SK-N-SH treated with all-trans-retinoic acid at 6 μM for 48 hours (cell line): ENCODE data around the gene RAB27A.
"Not testable (repeated sequence)": the region's sequence is repeated elsewhere in the genome, so short reads cannot be mapped to it uniquely, and the experiment has no call there.

Experiments used
- ATAC-seq: fragments of 200-7000 bp; cut with Tn5 transposase; 3 replicates; pipeline ENCODE4 v1.9.1; 2020; ENCODE audit warnings: mild to moderate bottlenecking, moderate library complexity
- ARNTL ChIP-seq: fragments of 450-650 bp; formaldehyde crosslinking; IDR thresholded peaks from 2 replicates; pipeline ENCODE4 v1.5.0; 2020; ENCODE audit warnings: low read depth, mild to moderate bottlenecking, moderate library complexity, borderline replicate concordance
- BACH2 ChIP-seq: fragments of 250-450 bp; sonication (Bioruptor Pico); IDR thresholded peaks from 2 replicates; pipeline ENCODE4 v1.9.0; 2021; ENCODE audit warnings: mild to moderate bottlenecking, borderline replicate concordance
- CSDC2 ChIP-seq: fragments of 250-450 bp; sonication (Bioruptor Pico); IDR thresholded peaks from 2 replicates; pipeline ENCODE4 v1.5.0; 2020; ENCODE audit warnings: mild to moderate bottlenecking, moderate library complexity
- CSRNP3 ChIP-seq: fragments of 250-450 bp; sonication (Bioruptor Pico); IDR thresholded peaks from 2 replicates; pipeline ENCODE4 v1.5.1; 2021; ENCODE audit warnings: mild to moderate bottlenecking, moderate library complexity
- ESRRG ChIP-seq: fragments of 250-450 bp; sonication (Bioruptor Pico); IDR thresholded peaks from 2 replicates; pipeline ENCODE4 v1.6.1; 2021; ENCODE audit warnings: mild to moderate bottlenecking
- GLIS3 ChIP-seq: fragments of 250-450 bp; sonication (Bioruptor Pico); IDR thresholded peaks from 2 replicates; pipeline ENCODE4 v1.5.0; 2020; ENCODE audit warnings: mild to moderate bottlenecking, moderate library complexity
- OSR1 ChIP-seq: fragments of 250-450 bp; sonication (Bioruptor Pico); IDR thresholded peaks from 2 replicates; pipeline ENCODE4 v1.8.0; 2022; ENCODE audit warnings: moderate library complexity, mild to moderate bottlenecking, inconsistent platforms
- PPARA ChIP-seq: fragments of 250-450 bp; sonication (Bioruptor Pico); IDR thresholded peaks from 2 replicates; pipeline ENCODE4 v1.5.0; 2020; ENCODE audit warnings: mild to moderate bottlenecking, borderline replicate concordance
- SNAI2 ChIP-seq: fragments of 250-450 bp; sonication (Bioruptor Pico); IDR thresholded peaks from 2 replicates; pipeline ENCODE4 v1.5.0; 2020; ENCODE audit warnings: mild to moderate bottlenecking, moderate library complexity
- TCF4 ChIP-seq: fragments of 250-450 bp; sonication (Bioruptor Pico); IDR thresholded peaks from 2 replicates; pipeline ENCODE4 v1.8.0; 2021; ENCODE audit warnings: mild to moderate bottlenecking, moderate library complexity, borderline replicate concordance
- TOX ChIP-seq: fragments of 250-450 bp; sonication (Bioruptor Pico); IDR thresholded peaks from 2 replicates; pipeline ENCODE4 v1.8.0; 2021; ENCODE audit warnings: mild to moderate bottlenecking, moderate library complexity, borderline replicate concordance
- TSHZ2 ChIP-seq: fragments of 250-450 bp; sonication (Bioruptor Pico); IDR thresholded peaks from 2 replicates; pipeline ENCODE4 v1.5.0; 2020; ENCODE audit warnings: mild to moderate bottlenecking, moderate library complexity
- ZC3H10 ChIP-seq: fragments of 250-450 bp; sonication (Bioruptor Pico); IDR thresholded peaks from 2 replicates; pipeline ENCODE4 v1.5.1; 2021; ENCODE audit warnings: mild to moderate bottlenecking, moderate library complexity
- ZNF565 ChIP-seq: fragments of 450-650 bp; formaldehyde crosslinking; conservative IDR thresholded peaks from 2 replicates; pipeline ENCODE4 v1.5.0; 2020; ENCODE audit warnings: low read depth, mild to moderate bottlenecking, moderate library complexity
- ZNF70 ChIP-seq: fragments of 450-650 bp; formaldehyde crosslinking; IDR thresholded peaks from 2 replicates; pipeline ENCODE4 v1.5.0; 2020; ENCODE audit warnings: mild to moderate bottlenecking, moderate library complexity
- ZNF8 ChIP-seq: fragments of 450-650 bp; formaldehyde crosslinking; IDR thresholded peaks from 2 replicates; pipeline ENCODE4 v1.5.0; 2020; ENCODE audit warnings: mild to moderate bottlenecking, moderate library complexity
- TF ChIP-seq, protein P1 (sequence below): fragments of 250-450 bp; sonication (Bioruptor Pico); IDR thresholded peaks from 2 replicates; pipeline ENCODE4 v1.5.1; 2020; ENCODE audit warnings: low read depth, mild to moderate bottlenecking, moderate library complexity
- TF ChIP-seq, protein P2 (sequence below): fragments of 250-450 bp; sonication (Bioruptor Pico); IDR thresholded peaks from 2 replicates; pipeline ENCODE4 v1.8.0; 2020; ENCODE audit warnings: mild to moderate bottlenecking, moderate library complexity, borderline replicate concordance

RAB27A gene

DNA sequence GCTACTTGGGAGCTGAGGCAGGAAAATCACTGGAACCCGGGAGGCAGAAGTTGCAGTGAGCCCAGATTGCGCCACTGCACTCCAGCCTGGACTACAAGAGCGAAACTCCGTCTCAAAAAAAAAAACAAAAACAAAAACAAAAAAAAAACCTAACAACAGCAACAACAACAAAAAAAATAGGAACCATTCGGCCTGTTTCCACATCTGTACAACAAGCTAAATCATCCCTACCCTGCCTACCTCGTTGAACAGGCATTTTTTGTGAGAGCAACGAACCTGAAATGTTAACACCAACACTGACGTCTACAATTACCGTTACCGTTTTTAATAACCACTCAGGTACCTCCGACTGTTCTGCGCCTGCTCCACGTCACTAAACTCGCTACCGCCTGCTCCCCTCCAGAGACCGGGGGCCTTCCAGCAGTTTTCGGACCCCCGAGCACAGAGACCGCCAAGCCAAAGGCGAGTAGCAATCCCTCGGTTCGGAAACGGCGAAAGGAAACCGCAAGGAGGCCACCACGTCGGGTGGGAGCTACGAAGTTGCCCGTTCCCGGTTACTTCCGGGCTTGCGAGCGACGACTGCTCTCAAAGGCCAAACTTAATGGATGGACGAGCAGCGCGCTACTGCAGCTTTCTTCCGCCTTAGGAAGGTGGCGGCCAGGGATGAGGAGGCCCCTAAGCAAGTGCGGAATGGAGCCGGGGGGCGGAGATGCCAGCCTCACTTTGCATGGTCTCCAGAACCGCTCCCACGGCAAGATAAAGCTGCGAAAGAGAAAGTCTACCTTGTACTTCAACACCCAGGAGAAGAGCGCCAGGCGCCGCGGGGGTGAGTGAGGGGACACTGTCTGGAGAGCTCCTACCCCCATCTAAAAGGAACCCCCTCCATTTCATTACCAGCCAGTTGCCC, 29.2 kb upstream of the RAB27A start, which contains the start of the genes PIGB and PIGBOS1 (continued):
- TF ChIP-seq, protein P1, sequence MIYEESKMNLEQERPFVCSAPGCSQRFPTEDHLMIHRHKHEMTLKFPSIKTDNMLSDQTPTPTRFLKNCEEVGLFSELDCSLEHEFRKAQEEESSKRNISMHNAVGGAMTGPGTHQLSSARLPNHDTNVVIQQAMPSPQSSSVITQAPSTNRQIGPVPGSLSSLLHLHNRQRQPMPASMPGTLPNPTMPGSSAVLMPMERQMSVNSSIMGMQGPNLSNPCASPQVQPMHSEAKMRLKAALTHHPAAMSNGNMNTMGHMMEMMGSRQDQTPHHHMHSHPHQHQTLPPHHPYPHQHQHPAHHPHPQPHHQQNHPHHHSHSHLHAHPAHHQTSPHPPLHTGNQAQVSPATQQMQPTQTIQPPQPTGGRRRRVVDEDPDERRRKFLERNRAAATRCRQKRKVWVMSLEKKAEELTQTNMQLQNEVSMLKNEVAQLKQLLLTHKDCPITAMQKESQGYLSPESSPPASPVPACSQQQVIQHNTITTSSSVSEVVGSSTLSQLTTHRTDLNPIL (CRISPR knock-in tag) = no peak
- TF ChIP-seq TSHZ2 (CRISPR knock-in tag) (peak; percentile 77; the same call in 1 of the 2 replicates), PPARA (CRISPR knock-in tag) (no peak)

DNA sequence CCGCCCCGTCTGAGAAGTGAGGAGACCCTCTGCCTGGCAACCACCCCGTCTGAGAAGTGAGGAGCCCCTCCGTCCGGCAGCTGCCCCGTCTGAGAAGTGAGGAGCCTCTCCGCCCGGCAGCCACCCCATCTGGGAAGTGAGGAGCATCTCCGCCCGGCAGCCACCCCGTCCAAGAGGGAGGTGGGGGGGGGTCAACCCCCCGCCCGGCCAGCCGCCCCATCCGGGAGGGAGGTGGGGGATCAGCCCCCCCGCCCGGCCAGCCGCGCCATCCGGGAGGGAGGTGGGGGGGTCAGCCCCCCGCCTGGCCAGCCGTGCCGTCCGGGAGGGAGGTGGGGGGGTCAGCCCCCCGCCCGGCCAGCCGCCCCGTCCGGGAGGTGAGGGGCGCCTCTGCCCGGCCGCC, 13.2 kb upstream of the RAB27A start:
- ATAC-seq = not testable (repeated sequence)

DNA sequence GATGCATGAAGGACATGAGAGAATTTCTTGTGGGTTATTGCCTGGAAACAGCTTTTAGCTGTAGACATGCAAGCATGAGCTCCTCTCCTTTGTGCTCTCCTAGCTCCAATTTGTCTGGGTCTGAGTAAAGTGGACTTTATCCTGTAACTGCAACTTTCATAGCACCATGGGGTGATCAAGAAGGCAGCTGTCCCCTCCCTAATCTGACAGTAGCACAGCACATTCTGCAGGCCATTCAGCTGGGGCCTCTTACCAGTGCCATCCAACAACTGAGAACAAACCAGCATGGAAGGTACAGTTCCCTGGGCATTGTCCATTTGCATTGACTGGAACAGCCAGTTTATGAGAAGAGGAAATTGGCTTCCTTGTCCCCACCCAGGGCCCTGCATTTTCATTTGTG, 7.7 kb upstream of the RAB27A start:
- TF ChIP-seq, protein P2, sequence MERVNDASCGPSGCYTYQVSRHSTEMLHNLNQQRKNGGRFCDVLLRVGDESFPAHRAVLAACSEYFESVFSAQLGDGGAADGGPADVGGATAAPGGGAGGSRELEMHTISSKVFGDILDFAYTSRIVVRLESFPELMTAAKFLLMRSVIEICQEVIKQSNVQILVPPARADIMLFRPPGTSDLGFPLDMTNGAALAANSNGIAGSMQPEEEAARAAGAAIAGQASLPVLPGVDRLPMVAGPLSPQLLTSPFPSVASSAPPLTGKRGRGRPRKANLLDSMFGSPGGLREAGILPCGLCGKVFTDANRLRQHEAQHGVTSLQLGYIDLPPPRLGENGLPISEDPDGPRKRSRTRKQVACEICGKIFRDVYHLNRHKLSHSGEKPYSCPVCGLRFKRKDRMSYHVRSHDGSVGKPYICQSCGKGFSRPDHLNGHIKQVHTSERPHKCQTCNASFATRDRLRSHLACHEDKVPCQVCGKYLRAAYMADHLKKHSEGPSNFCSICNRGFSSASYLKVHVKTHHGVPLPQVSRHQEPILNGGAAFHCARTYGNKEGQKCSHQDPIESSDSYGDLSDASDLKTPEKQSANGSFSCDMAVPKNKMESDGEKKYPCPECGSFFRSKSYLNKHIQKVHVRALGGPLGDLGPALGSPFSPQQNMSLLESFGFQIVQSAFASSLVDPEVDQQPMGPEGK (CRISPR knock-in tag) = no peak
- TF ChIP-seq ZNF70 (CRISPR knock-in tag) = no peak
- TF ChIP-seq CSDC2 = no peak
- no peak for TF ChIP-seq PPARA (CRISPR knock-in tag)
- TF ChIP-seq CSRNP3 = no peak
- no peak for ATAC-seq

GRCh38 chr15:55290528-55291057, 980 bp upstream of the RAB27A start:
- peak; percentile 96 for ATAC-seq
- TF ChIP-seq TOX (no peak), BACH2 (CRISPR knock-in tag) (no peak), ZC3H10 (CRISPR knock-in tag) (no peak), ARNTL (CRISPR knock-in tag) (no peak), ESRRG (CRISPR knock-in tag) (no peak), CSDC2 (no peak), GLIS3 (no peak), TSHZ2 (CRISPR knock-in tag) (no peak), PPARA (CRISPR knock-in tag) (no peak), TCF4 (no peak), ZNF8 (CRISPR knock-in tag) (no peak), ZNF565 (CRISPR knock-in tag) (no peak), OSR1 (no peak), SNAI2 (CRISPR knock-in tag) (no peak), CSRNP3 (no peak)
- TF ChIP-seq, protein P1 (CRISPR knock-in tag) = no peak
